Mucosa of descending colon (tissue), 3 donors: Measurements from ENCODE around the gene CERS5. TPM values are rescaled to one million over a fixed set of nuclear protein-coding genes. Genes with fewer than 3 reads are reported as not detected.

ENCODE experiments used
- ATAC-seq: fragments of 200-7000 bp; cut with Tn5 transposase; one replicate; pipeline ENCODE4 v1.9.1; 2020; ENCODE audit warnings: mild to moderate bottlenecking, moderate library complexity
- DNase-seq, 3 donors: peaks; one replicate each; pipeline ENCODE4 v3.0.0-alpha.2; 2020
- H3K36me3 ChIP-seq: fragments of 200-600 bp; one replicate; pipeline ENCODE4 v1.8.0; 2021; ENCODE audit warnings: low read depth, mild to moderate bottlenecking
- H3K4me1 ChIP-seq: fragments of 200-600 bp; one replicate; pipeline ENCODE4 v1.8.0; 2021; ENCODE audit warnings: low read depth, mild to moderate bottlenecking
- H3K4me3 ChIP-seq: fragments of 200-600 bp; one replicate; pipeline ENCODE4 v1.8.0; 2021; ENCODE audit warnings: mild to moderate bottlenecking
- H3K9me3 ChIP-seq: fragments of 200-600 bp; one replicate; pipeline ENCODE4 v1.8.0; 2021; ENCODE audit warnings: mild to moderate bottlenecking
- CTCF ChIP-seq: fragments of 200-600 bp; IDR thresholded peaks from one replicate; pipeline ENCODE4 v1.8.0; 2022; ENCODE audit warnings: antibody characterized with exemption, mild to moderate bottlenecking
- intact Hi-C, 2 donors: fragments of 100-400 bp; cut with DNase I in 1 of 2; cut with micrococcal nuclease in 1 of 2; formaldehyde crosslinking; loops; one replicate each; pipeline versions ENCODE4 v1.11.0 to v1.11.1; 2022; cut with DNase I, micrococcal nuclease
- total RNA-seq, 3 donors: library from RNA; stranded (reverse); fragmentation: NEBNext Ultra II Directional in 2 of 3; extraction: Animal tissue kit (Norgen Biotek cat#: 25700) in 2 of 3; gene quantifications; one replicate each; pipeline versions ENCODE4 v1.2.1 to v1.2.4, GENCODE V29; 2021 to 2023
- donor health status: DM: no; HTN: no; CAD: no; lungs with moderate emphysema.
- donor health status: DM: no; HTN: no; CAD: no.
- donor health status: DM: no; HTN: yes; CAD: no.

CERS5 gene
- total RNA-seq, 3 donors from 2014 or later, result 21.0 to 26.2 (median 23.0) TPM

GRCh38 chr12:50119387-50119786, 47.8 kb downstream of the CERS5 start:
- ATAC-seq, result peak; percentile 52
- peaks cover 35% of the 10 kb centered on the region for H3K4me1 ChIP-seq

GRCh38 chr12:50117057-50117622, 50.0 kb downstream of the CERS5 start:
- no peaks in the 10 kb centered on the region for H3K9me3 ChIP-seq
- H3K4me3 ChIP-seq, result no peak overlapping the region
- intact Hi-C loops, result no loop called here
- no peaks in the 10 kb centered on the region for H3K36me3 ChIP-seq
- DNase-seq (no peak), ATAC-seq (no peak)
- peaks cover 45% of the 10 kb centered on the region for H3K4me1 ChIP-seq
- TF ChIP-seq CTCF, result no peak

More at GRCh38 chr12:50119387-50119786, 47.8 kb downstream of the CERS5 start:
- no peak overlapping the region for H3K4me3 ChIP-seq
- H3K36me3 ChIP-seq, result no peaks in the 10 kb centered on the region
- intact Hi-C loops, result no loop called here
- DNase-seq, result no peak
- H3K9me3 ChIP-seq, result no peaks in the 10 kb centered on the region
- no peak for TF ChIP-seq CTCF

- peak overlapping the region; percentile 80 for H3K4me3 ChIP-seq
- TF ChIP-seq CTCF, result no peak
- H3K36me3 ChIP-seq, result peaks cover 4% of the 10 kb centered on the region
- peaks cover 56% of the 10 kb centered on the region for H3K4me1 ChIP-seq
- no peaks in the 10 kb centered on the region for H3K9me3 ChIP-seq
- intact Hi-C loops, result no loop called here
- peak; percentile 25 for ATAC-seq
- DNase-seq, result peak in 1 of 3 donors; percentile 62
Measured at GRCh38 chr12:50112456-50113218, 54.5 kb downstream of the CERS5 start.

GRCh38 chr12:50111693-50112455, 55.3 kb downstream of the CERS5 start, which contains the start of gene COX14:
TSS of gene COX14 (plus strand) at chr12:50112236. CDS start at chr12:50120044, 7,808 bp downstream.
- DNase-seq (peak; percentile 98 to 100 (median 99)), ATAC-seq (peak; percentile 84)
- Histone ChIP-seq H3K4me3 (peak within 1 kb of the TSS; percentile 80), H3K9me3 (no peaks in the 10 kb centered on the region), H3K4me1 (peaks cover 51% of the 10 kb centered on the region), H3K36me3 (peaks cover 4% of the 10 kb centered on the region)
- peak; percentile 95 for TF ChIP-seq CTCF
- intact Hi-C loops, result no loop called here

GRCh38 chr12:50111395-50111692, 55.8 kb downstream of the CERS5 start:
- no peak for ATAC-seq
- H3K4me3 ChIP-seq, result peak overlapping the region; percentile 80

More at GRCh38 chr12:50111395-50111692, 55.8 kb downstream of the CERS5 start:
- no peak for TF ChIP-seq CTCF
- Histone ChIP-seq H3K36me3 (peaks cover 4% of the 10 kb centered on the region), H3K9me3 (no peaks in the 10 kb centered on the region), H3K4me1 (peaks cover 50% of the 10 kb centered on the region)
- no peak for DNase-seq
- intact Hi-C loops, result no loop called here
